Superior temporal gyrus (tissue), 1 donor: ENCODE results near the gene NUDT8.
A peak's percentile ranks its signal among the peaks of the same experiment; 100 is the strongest.
"Not testable (repeated sequence)": the region's sequence is repeated elsewhere in the genome, so short reads cannot be mapped to it uniquely, and the experiment has no call there.

Source experiments
- DNase-seq: peaks from one replicate; pipeline ENCODE4 v3.0.0-alpha.2; 2016; ENCODE audit errors: extremely low spot score

NUDT8 gene

DNA sequence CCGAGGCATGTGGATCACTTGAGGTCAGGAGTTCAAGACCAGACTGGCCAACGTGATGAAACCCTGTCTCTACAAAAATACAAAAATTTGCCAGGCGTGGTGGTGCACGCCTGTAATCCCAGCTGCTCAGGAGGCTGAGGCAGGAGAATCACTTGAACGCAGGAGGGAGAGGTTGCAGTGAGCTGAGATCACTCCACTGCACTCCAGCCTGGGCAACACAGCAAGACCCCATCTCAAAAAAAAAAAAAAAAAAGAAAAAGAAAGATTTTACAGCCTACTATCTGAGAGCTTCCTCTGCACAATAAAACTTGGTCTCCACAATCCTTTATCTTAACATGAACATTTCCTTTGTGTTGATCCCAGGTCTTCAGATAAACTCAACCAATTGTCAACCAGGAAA lies 31.0 kb upstream of the NUDT8 start:
- not testable (repeated sequence) for DNase-seq

DNA sequence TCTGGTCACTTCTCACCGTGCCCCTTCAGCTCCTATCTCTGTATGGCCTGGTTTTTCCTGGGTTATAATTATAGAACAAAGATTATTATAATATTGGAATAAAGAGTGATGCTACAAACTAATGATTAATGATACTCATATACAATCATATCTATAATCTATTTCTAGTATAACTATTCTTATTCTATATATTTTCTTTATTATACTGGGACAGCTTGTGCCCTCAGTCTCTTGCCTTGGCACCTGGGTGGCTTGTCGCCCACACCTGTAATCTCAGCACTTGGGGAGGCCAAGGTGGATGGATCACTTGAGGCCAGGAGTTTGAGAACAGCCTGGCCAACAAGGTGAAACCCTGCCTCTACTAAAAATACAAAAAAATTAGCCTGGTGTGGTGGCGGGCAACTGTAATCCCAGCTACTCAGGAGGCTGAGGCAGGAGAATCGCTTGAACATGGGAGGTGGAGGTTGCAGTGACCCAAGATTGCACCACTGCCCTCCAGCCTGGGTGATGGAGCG lies 30.0 kb upstream of the NUDT8 start:
- DNase-seq, result not testable (repeated sequence)

DNA sequence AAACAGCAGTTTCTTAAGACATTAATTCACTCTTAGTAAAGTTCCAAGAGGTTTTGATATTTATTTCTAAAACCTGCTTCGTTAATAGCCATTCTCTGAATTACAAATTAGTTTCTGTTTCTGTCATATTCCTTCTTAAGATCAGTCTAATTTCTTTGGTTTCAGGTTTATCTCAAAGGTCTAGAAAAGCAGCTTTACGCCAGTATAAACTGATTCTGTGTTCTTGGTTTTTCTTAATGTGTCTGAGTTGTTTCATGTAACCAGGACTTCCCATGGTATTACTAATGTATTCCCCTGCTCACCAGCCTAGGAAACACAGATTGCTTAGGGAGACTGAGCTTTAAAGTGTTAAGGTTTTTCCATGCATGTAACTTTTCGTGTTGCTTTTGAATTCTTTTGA lies 27.6 kb upstream of the NUDT8 start:
- no peak for DNase-seq

GRCh38 chr11:67656278-67656922 lies 26.7 kb upstream of the NUDT8 start:
- DNase-seq, result no peak

DNA sequence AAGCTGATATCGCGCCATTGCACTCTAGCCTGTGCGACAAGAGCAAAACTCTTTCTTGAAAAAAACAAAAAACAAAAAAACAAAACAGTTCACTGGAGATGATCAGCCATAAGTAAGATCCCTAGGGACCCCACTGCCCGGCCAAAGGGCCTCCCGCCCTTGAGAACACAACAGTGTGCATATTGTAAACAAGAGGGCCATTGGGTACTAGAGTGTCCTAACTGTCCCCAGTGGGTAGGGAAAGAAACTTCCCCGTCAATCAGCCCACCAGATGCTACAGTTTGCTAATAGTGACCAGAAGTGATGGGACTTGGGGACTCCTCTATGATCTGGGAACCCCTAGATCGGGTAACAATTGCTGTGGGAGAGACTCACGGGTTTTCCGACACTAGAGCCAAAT lies 24.5 kb upstream of the NUDT8 start:
- no peak for DNase-seq

- no peak for DNase-seq
These were observed 23.5 kb upstream of the NUDT8 start for GRCh38 chr11:67652965-67653845.

GRCh38 chr11:67651976-67652781 lies 22.4 kb upstream of the NUDT8 start:
- no peak for DNase-seq

GRCh38 chr11:67649634-67650510 lies 20.1 kb upstream of the NUDT8 start:
- DNase-seq, result no peak

- DNase-seq, result peak; percentile 18
These were observed 19.3 kb upstream of the NUDT8 start for GRCh38 chr11:67648796-67649613.

GRCh38 chr11:67648140-67648795 lies 18.5 kb upstream of the NUDT8 start:
- no peak for DNase-seq

DNA sequence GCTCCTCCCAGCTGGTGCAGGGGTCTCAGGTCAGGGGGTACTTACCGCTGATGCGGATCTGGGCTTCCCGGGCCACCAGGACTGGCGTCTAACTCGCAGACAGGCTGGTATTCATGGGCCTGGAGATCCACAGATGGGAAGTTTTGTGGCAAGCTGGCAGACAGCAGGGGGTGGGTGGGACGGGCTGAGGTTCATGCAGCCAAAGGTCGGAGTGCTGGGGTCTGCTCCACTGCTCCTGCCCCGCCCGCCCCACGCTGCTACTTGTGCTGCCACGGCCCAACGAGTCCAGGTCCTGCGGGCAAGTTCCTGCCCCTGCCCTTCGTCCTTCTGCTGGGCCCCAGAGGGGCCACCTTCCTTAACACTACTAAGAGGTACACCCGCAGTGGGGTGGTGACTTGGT lies 17.7 kb upstream of the NUDT8 start:
- no peak for DNase-seq

GRCh38 chr11:67646535-67647336 lies 17.0 kb upstream of the NUDT8 start:
- no peak for DNase-seq

- DNase-seq, result no peak
These were observed 16.1 kb upstream of the NUDT8 start for GRCh38 chr11:67645521-67646461.

DNA sequence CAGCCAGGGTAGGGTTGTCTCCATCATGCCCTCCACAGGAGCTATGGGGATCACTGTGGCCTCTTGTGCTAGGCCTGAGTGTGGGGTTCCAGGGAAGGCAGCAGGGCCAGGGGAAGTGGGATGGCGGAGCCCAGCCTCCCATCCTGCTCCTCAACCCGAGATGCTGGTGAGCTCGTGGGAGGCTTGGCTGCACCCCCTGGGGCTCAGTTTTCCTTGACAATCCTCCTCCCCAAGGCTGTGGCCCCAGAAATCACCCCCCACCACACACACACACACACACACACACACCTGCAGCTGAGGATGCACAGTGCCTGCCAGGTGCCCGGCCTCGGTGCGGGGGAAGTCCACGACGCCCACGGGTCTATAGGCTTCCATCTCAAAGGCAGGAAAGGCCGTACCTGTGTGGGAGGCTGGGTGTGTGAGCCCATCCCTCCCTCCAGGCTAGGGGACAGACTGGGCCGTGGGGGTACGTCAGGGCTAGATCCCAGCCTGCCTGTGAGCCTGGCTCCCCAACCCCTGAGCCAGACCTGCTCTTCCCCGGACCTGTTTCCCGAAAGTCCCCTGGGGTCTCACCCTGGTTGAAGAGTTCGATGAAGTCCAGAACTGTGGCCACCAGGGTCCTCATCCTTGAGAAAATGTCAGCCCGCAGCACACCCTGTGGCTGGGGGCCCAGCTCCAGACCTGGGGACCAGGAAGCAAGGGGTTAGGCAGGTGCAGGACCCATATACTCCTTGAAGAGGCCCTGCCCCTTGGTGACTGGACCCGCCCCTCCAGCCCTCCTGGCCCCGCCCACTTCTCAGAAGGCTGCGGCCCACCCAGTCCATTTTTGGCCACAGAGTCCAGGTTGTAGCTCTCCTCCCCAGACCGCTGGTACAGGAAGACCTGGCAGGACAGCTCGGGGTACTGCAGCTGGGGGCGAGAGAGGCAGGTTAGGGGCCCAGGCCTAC lies 15.0 kb upstream of the NUDT8 start:
- no peak for DNase-seq

DNA sequence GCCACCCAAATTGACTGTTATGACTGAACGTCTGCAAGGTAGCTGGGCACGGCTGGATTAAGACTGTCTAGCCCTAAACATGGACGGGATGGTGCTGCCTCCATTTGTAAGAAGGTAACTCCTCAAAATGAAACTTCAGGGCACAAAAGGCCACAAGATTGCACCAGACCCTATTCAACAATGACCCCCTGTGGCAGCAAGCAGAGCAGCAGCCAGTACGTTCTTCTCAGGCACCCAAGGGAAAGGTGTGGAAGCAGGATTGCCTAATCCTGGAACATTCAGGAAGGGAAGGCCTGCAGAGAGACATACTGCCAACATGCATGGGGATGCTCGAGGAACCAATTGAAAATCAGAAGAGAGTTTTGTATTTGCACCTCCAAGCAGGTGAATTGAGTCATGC lies 14.3 kb upstream of the NUDT8 start:
- DNase-seq, result no peak
